ENCODE results near the gene FAT4.

The FAT4 gene

DNA sequence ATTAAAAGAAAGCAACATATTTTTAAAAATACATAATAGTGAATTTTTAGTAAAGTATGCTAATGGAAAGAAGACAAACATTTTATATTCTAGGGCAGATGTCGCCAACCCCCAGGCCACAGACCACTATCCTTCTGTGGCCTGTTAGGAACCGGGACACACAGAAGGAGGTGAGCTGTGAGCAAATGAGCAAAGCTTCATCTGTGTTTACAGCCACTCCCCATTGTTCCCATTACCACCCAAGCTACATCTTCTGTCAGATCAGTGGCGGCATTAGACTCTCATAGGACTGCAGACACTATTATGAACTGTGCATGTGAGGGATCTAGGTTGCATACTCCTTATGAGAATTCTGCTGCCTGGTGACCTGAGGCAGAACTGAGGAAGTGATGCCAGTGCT is 37.0 kb upstream of the FAT4 start:
- TF ChIP-seq, protein P1, sequence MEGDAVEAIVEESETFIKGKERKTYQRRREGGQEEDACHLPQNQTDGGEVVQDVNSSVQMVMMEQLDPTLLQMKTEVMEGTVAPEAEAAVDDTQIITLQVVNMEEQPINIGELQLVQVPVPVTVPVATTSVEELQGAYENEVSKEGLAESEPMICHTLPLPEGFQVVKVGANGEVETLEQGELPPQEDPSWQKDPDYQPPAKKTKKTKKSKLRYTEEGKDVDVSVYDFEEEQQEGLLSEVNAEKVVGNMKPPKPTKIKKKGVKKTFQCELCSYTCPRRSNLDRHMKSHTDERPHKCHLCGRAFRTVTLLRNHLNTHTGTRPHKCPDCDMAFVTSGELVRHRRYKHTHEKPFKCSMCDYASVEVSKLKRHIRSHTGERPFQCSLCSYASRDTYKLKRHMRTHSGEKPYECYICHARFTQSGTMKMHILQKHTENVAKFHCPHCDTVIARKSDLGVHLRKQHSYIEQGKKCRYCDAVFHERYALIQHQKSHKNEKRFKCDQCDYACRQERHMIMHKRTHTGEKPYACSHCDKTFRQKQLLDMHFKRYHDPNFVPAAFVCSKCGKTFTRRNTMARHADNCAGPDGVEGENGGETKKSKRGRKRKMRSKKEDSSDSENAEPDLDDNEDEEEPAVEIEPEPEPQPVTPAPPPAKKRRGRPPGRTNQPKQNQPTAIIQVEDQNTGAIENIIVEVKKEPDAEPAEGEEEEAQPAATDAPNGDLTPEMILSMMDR (IDR thresholded peaks at IDR 0.05; ENCODE audit: low read depth, low read length) = no peak
- DNase-seq (ENCODE audit: extremely low read depth, low read depth) = no peak

DNA sequence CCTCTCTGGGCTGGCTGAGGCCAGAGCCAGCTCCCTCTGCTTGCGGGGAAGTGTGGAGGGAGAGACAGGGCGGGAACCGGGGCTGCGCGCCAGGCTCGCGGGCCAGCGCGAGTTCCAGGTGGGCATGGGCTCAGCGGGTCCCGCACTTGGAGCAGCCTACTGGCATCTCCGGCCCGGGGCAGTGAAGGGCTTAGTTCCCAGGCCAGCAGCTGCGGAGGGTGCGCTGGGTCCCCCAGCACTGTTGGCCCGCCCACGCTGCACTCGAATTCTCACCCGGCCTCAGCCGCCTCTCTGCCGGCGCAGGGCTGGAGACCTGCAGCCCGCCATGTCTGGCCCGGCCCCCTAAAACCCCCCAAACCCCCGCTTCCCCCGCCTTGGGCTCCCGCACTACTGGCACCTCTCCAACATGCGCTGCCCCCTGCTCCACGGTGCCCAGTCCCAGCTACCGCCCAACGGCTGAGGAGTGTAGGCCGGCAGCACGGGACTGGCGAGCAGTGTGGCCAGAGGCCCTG is 33.8 kb upstream of the FAT4 start:
- TF ChIP-seq, protein P1 (IDR thresholded peaks at IDR 0.05; ENCODE audit: low read depth, low read length) = no peak
- DNase-seq (ENCODE audit: extremely low read depth, low read depth) = no peak

DNA sequence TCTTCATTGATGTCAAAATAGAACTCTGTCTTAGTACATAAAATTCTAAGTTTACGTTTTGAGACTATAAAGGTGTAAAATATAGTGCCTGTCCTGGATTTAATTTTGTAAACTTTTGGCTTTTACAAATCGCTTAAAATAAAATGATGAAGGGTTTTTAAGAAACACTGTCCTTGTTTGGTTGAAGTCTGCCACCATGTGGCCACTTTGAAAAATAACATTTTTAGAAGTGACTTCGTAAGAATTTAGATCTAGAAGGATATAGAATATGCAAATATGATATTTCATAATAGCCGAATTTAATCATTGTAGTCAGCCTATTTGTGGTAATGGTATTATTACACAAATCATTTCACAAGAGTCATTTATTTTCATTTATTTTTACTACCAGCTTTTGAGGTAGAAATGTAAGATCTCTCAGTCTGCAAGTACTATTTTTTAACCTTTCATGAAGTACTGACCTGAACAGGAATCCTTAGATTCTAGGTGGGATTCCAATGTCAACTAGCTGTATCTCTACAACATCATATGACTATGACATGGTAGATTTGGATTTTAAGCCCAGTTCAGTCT is 31.0 kb upstream of the FAT4 start:
- TF ChIP-seq, protein P1 (IDR thresholded peaks at IDR 0.05; ENCODE audit: low read depth, low read length) = peak; percentile 34
- peak; percentile 15 for DNase-seq (ENCODE audit: extremely low read depth, low read depth)

DNA sequence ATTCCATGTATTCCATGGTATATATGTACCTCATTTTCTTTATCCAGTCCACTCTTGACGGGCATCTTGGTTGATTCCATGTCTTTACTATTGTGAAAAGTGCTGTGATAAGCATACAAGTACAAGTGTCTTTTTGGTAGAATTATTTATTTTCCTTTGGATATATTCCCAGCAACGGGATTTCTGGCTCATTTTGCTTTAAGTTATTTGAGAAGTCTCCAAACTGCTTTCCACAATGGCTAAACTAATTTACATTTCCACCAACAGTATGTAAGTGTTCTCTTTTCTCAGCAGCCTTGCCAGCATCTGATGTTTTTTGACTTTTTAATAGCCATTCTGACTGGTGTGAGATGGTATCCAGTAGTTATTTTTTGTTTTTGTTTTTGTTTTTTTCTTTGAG is 17.6 kb upstream of the FAT4 start:
- TF ChIP-seq, protein P1 (IDR thresholded peaks at IDR 0.05; ENCODE audit: low read depth, low read length) = no peak
- no peak for DNase-seq (ENCODE audit: extremely low read depth, low read depth)

DNA sequence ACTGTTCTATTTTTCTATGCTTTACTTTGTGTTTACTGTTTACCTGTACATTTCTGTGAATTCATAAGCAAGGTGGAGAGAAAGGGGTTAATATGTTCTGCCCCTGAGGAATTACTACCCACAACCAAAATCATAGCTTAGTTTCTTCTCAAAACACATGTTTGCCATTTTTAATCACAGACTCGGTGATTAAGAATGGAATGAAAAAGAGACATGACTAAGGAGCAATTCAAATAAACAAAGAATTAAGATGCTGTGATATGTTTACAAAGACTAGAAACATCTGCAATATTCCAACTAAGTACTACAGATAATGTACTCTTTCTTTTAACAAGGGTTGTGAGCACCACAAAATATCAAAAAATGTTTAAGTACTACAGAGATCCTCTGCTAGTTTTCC is 11.7 kb upstream of the FAT4 start:
- no peak for DNase-seq (ENCODE audit: extremely low read depth, low read depth)
- TF ChIP-seq, protein P1 (IDR thresholded peaks at IDR 0.05; ENCODE audit: low read depth, low read length) = no peak

DNA sequence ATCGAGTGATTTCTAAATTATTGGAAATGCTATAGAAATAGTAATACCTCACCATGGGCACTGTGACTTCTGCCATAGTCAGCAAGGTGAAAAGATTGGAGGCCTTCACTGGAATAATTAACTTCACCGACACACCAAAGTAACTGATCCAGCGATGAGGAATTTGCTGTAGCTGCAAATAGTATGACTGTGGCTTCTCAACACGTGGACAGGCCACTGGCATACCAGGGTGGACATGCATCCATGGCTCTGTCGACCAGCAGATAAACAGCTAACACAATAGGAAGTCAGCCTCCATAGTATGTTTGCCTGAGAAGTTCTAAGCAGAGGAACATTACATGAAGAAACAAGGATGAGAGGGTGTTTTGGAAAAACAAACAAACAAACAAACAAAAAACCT is 10.9 kb upstream of the FAT4 start:
- DNase-seq (ENCODE audit: extremely low read depth, low read depth) = no peak
- TF ChIP-seq, protein P1 (IDR thresholded peaks at IDR 0.05; ENCODE audit: low read depth, low read length) = no peak

DNA sequence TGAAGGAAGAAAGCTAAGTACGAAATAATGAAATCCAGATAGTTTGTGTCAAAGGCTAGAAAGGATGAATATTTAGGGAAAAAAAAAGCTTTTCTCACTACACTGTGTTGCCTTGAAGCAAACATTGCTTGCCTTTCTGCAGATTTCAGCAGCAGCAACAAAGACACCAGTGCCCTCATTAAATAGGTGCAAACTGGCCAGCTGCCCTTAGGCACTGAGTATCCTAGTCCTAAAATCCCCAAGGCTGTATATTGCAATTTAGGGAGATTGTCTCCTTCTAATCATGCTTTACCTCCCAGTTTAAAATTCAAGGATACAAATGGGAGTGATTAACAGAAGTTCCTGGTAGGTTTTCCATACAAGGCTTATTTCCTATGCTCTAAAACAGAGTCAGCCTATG is 8.6 kb upstream of the FAT4 start:
- DNase-seq (ENCODE audit: extremely low read depth, low read depth) = no peak
- TF ChIP-seq, protein P1 (IDR thresholded peaks at IDR 0.05; ENCODE audit: low read depth, low read length) = no peak
